HK-2 (cell line): ENCODE results near the gene FAM114A1.

ENCODE experiments used
- DNase-seq: peaks from one replicate; pipeline ENCODE4 v3.0.0-alpha.2; 2018; ENCODE audit not compliant: unreplicated experiment

FAM114A1 gene

DNA sequence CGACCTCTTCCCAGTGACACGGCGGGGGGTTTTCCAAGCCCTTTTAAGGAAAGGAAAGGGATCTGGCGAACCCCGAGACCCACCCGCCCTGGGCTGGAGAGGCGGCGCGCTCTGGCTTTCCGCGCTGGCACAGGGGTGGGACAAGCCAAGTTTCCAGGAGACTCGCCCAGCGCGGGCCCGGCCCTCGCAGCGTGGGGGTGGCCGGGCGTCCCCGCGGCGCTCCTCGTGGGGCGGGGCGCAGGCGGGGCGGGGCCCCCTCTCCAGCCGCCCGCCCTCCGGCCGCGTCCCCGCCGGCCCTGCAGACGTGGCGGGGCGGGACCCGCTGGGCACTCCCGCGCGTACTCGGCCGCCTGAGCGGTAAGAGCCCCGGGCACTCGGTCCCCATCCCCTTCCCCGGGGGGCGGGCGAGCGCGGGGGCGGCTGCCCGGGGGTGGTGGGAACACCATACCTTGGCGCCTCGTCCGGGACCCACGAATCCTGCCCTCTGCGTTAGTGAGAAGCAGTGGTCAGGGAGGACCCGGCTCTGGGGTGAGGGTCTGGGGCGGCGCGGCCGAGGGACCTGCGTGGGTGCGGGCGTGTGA, at the start of gene FAM114A1:
FAM114A1 (plus strand) TSS at position 329 of the 581 bp plus-strand sequence. CDS start 10,273 bp downstream, outside the sequence.
- DNase-seq, result peak; percentile 87

DNA sequence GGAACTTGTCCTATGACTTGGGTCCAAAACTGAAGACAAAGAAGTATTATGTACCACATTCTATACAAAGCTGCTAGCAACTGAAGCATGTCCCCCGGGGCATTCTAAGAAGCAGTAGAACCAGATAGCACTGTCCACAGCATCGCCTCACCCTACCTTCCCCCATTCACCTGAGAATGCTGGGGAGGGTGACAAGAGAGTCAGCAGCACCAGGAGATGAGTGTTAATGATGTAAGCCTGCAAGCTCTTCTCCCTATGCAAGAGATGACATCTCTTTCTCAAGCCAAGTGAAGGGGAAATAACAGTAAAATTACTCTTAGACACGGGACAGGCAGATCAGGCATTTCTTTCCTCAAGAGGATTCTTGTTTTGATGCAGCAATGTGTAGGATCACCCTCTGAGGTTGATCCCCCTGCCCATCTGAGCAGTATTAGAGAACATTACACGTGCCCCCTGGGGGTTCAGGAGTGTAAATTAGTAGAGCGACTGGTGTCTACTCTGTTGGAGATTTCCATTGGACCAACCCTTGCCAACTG, 49.1 kb upstream of the FAM114A1 start:
- DNase-seq, result no peak

DNA sequence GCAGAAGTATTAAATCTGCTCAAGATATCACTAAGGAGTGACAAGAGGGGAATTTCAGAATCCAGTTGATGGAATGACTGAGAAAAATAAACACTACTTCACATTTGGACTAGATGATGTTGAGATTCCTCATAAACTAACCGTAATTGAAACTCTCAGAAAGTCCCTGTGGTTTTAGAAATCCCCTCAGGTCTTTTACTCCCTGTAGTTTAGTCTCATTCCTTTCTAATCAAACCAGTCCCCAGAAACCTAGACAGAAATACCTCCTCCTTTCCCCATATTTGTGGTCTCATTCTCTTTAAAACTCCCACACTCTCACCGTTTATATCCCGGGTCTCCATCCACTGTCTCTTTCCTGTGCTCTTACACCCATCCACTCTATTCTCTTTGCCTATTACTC, 48.0 kb upstream of the FAM114A1 start:
- DNase-seq, result no peak

DNA sequence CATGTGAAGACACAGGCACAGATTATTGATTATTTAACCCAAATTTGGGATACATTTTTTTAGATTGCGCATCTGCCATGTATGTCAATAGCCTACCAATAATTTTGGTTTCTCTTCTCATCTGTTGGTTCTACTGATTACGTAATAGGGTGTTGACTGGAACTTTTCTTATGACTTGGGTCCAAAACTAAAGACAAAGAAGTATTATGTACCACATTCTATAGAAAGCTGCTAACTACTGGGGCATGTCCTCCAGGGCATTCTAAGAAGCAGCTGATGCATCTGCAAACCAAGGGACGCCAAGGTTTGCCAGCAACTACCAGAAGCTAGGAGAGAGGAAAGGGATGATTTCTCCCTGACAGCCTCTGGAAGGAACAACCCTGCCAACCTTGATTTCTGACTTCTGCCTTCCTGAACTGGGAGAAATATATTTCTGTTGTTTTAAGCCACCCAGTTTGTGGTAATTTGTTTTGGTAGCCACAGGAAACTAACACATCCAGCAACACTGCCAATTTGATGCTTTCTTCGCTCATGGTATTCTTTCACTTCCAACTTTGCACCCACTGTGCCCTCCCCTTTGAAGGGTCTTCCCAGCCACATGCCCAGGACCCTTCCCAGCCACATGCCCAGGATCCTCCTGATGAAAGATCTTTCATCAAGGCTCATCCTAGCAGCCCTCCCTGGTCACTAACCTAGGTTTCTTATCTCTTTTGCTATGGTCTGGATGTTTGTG, 47.1 kb upstream of the FAM114A1 start:
- DNase-seq, result no peak

DNA sequence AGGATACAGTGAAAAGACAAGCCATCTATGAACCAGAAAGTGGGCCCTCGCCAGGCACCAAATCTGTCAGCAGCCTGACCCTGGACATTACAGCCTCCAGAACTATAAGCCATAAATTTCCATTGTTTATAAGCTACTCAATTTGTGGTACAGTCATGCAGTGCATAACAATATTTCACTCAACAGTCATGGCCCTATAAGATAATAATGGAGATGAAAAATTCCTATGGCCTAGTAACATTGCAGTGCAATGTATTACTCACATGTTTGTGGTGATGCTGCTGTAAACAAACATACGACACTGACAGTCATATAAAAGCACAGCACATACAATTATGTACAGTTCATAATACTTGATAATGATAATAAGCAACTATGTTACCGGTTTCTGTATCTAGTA, 45.9 kb upstream of the FAM114A1 start:
- DNase-seq, result no peak

DNA sequence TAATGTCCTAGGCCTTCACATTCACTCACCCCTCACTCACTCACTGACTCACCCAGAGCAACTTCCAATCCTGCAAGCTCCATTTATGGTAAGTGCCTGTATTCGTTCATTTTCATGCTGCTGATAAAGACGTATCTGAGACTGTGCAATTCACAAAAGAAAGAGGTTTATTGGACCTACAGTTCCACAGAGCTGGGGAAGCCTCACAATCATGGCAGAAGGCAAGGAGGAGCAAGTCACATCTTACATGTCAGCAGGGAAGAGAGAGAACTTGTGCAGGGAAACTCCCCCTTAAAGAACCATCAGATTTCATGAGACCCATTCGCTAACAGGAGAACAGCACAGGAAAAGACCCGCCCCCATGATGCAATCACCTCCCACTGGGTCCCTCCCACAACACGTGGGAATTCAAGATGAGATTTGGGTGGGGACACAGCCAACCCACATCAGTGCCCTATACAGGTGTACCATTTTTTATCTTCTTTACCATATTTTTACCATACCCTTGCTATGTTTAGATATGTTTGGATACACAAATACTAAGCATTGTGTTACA, 44.8 kb upstream of the FAM114A1 start:
- DNase-seq, result no peak

DNA sequence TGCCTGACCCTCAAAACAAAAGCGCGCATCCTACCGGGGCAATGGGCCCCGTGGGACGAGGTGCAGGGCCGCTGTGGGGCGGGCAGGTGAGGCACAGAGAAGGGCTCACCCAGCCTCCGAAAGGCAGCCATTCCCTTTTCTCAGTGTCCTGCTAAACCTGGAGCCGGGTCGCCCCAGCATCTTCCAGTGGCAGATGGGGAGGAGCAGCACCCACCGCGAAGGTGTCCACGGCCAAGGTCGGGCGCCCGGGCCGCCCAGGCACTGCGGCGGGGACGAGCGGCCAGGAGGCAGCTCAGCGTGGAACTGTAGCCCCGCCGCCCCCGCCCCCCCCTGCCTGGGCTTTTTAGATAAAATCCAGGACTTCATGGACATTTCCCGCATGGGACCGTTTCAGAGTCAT, 43.8 kb upstream of the FAM114A1 start:
- no peak for DNase-seq

DNA sequence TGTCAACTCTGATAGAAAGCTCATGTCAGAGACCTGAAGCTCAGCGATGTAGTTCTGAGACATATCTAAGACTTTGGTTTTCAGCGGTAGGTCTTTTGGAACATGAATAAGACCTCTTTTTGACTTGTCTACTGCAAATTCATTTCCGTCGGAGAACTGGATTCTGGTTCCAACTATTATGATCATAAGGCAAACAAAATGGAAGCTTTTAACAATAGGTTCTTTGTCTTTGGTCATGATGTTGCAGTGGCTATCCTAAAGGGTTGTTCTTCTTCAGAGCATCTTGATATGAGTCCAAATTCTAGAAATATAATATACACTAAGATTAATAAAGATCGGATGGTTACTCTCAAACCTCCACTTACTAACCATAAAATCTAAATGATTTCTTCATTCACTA, 38.4 kb upstream of the FAM114A1 start:
- no peak for DNase-seq

DNA sequence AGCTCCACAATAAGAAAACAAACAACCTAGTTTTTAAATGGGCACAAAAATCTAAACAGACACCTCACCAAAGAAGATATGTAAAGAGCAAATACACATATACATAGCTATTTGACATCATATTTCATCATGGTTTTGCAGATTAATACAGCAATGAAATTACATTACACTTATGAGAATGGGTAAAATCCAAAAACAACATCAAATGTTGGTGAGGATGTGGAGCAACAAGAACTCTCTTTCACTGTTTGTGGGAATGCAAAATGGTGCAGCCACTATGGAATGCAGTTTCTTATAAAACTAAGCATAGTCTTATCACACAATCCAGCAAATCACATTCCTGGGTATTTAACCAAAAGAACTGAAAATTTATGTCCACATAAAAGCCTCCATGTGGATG, 36.0 kb upstream of the FAM114A1 start:
- DNase-seq, result no peak

DNA sequence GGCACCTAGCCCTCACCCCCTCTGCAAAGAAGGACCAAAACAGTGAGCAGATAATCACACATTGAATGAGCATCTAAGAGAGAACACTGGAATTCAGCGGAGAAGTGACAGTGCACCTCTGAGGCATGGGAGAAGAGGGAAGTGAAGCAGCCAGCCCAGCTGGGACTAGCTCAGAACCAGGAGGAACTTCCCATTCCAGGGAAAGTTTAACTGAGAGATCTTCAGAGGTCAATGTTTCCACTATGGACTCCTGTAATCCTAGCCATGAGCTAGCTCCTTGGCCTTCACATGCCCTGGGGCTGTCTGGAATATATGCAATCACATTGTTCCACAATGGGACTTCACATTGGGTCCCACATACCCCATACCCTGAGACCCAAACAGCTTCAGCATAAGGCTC, 35.4 kb upstream of the FAM114A1 start:
- DNase-seq, result no peak

DNA sequence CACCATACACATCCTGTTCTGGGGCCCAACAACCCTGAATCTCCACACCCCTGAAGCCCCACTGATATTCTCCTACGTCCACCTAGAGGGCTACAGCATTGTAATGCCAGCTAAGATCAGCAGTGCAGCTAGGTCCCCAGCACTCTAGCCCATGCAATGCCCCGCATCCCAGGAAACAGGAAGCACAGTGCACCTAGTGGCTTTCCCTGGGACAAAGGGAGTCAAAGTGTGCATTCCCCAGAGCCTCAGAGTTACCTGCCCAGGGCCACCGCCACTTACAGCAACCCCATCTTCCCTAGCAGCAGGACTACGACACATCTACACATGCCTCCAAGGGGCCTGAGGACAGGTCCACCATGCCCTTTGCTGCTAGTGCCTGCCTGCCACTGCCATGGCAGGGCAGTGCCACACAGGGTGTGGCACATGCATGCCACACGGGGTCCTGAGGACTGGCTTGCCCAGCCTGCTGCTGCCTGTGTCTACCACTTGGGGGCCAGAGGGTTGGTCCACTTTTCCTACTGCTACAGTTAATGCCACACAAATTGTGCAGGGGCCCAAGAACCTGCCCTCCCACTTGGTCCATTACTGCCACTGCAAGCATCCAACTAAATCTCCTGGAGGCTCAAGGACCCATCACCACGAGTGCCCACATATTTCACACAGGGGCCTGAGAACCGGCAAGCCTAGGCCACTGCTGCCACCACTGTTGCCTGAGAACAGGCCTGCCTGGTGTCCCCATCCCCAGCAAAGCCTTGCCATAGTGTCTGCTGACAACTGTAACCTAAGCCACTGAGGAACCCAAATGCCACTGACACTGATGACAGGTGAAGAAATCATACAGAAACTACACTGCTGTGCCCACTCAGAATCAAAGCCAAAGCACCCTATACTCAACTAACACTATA, 34.7 kb upstream of the FAM114A1 start:
- no peak for DNase-seq

DNA sequence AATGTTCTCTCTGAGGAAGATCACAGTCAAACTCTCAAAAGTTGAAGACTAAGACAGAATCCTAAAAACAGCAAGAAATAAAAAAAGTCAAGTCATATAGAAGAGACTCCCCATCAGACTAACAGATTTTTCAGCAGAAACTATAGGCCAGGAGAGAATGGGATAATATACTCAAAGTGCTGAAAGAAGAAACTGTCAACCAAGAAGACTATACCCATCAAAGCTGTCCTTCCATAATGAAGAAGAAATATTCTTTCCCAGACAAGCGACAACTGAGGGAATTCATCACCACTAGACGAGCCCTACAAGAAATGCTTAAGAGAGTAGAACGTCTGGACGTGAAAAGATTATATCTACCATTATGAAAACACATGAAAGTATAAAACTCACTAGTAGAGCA, 33.0 kb upstream of the FAM114A1 start:
- no peak for DNase-seq

DNA sequence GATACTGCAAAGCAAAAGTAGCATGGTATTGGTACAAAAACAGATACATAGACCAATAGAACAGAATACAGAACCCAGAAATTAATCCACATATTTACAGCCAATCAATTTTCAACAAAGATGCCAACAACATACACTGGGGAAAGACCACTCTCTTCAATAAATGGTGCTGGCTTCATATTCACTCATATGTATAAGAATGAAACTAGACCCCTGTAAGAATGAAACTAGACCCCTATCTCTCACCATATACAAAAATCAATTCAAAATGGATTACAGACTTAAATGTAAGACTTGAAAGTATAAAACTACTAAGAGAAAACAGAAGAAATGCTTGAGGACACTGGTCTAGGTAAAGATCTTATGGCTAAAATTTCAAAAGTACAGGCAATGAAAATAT, 30.3 kb upstream of the FAM114A1 start:
- DNase-seq, result no peak

DNA sequence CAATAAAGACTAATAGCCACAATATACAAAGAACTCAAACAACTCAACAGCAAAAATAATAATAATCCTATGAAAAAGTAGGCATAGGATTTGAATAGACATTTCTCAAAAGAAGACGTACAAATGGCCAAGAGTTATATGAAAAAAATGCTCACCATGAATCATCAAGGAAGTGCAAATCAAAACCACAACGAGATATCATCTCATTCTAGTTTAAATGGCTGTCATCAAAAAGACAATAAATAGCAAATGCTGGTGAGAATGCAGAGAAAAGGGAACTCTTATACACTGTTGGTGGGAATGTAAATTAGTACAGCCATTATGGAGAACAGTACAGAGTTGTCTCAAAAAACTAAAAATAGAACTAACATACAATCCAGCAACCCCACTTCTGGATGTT, 29.8 kb upstream of the FAM114A1 start:
- no peak for DNase-seq

DNA sequence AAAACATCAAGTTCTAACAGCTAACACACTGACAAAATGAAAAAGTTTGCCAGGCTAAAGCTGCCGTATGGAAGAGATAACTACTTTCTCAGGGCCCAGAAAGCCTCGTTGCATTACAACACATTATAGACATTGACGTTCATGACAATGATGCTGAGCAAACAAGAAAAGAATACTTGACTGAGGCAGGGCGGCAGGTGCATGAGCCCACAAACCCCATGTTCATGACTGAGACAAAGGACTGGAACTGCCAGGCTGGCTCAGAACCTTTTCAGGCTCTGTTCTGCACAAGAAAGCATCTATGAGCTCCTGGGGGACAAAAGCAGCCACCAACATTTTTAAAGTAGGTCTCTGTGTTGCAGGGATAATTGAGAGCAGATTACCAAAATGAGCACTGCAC, 24.6 kb upstream of the FAM114A1 start:
- DNase-seq, result no peak

DNA sequence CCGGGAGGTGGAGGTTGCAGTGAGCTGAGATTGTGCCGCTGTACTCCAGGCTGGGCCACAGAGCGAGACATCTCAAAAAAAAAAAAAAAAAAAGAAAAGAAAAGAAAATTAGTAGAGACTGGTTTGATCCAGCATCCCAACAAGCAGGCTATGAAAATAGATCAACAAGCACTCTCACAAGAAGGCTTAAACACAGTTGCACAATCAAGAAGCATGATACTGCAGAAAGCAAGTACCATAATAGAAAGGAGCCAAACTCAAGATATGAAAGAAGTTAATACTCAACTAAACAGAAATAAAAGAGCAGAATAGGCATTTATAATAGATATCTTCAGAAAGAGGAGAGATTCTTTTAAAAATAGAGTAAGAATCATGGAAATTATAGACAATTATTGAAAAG, 21.6 kb upstream of the FAM114A1 start:
- DNase-seq, result no peak

DNA sequence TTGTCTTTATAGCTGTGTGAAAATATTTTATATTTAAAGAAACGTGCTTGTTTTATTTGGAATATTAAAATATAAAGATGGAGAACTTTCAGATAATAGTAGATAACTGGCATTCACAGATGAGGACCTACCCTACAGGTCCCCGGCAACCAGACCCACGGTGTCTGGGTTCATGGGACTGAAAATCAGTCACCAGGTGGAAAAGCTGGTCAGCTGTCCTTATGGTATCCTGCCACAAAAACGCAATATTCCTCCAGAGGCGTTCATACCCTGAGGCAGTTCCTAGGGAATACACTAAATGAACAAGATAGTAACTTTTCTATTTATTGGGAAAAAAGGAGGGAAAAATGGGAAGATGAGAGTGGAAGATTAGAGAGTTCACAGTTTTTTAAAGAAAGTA, 12.1 kb upstream of the FAM114A1 start:
- no peak for DNase-seq

DNA sequence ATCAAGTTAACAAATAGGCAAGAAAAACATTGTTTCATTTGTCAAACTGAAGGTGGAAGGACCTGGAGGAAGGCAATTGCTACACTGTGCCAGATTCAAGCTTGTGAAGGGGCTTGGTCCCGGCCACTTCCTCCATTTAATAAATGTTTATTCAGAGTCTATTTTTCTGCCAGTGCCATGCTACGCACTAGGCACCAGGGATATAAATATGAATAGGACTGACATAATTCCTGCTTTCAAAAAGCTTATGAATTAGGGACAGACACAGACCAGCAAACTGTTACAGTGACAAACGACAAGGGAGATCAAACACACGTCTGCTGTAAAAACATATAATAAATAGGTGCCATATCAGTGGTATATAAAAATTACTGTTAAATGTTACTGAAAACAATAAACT, 11.6 kb upstream of the FAM114A1 start:
- DNase-seq, result no peak

DNA sequence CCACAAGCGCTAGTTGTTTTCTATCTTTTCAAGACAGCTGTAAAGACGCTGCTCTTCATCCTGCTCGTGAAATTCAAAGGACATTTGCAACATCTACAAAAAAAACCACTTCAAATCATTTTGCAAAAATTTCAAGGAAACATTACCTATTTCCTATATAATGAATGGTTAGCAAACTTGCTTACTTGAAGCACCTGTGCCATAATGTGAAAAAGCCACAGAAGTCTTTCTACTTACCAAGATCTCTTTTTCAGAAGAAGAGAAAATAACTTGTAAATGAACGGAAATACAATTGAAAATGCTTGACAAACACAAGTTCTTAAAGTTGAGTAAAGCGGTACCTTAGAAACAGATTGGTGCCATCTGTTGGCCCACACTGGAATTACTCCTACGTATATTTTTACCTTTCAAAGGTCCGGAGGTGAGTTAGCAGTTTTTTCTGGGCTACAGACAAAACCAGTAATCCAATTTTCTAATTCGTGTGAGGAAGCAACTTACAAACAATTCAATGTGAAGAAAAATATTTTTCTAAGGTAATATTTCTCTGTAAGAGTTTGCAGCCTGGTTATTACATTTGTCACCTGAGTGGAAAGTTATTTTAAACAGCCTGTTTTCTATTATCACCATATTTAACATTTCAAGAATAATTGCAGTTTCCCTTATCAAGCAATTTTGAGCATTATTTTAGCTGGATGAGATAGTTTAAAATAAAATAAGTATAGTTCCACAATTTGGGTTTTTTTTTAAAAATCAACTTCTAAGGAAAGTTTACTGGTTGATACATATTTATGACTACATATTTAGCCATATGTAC, 10.9 kb upstream of the FAM114A1 start, which contains the start of gene TLR6:
TLR6 (minus strand) TSS at position 294 of the 814 bp plus-strand sequence. CDS start 27,344 bp downstream, outside the sequence.
- peak; percentile 49 for DNase-seq

DNA sequence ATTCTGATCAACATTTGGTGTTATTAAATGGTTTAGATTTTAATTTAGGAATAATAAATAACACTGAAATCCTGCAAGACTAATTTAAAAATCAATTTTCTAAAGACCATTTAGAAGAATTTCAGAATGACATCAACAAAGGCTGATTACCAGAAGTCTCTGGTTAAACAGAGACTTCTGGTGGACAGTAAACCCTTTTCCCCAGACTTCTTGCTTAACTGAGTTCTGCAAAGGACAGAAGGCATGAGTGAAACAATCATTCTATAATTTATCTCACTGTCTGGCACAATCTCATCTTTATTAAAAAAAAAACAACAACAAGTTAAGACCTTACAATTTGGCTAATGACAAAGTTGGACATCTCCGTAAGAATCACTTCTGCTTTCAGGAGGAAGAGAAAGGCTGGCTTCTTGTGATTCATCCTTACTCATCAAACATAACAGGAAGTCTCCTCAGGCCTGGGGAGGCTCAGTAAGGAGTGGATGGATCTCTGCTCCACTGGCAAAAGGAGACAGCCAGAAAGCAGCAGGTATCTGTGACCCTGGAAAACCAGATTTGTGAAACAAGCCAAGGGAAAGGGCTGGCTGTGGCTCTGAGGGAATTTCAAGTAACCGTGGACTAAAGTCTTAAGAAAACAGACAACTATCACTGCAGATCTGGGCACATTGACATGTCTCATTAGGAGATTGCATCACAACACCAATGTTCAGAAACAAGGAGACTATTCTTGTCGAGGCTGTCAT, 10.1 kb upstream of the FAM114A1 start:
- peak; percentile 60 for DNase-seq

DNA sequence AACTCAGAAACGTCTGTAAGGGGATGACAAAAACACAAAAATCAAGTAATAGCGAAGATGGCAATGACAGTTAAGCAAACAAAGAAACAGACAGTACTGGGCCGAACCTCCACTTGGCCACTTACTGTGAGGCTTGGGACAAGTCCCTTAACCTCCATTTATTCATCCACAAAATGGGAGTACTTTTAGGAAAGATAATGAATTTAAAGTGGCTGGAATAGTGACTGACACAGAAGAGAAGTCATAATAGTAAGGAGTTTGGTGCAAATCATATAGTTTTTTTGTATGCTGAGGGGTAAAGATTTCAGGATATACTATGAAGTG, 9.5 kb upstream of the FAM114A1 start:
- no peak for DNase-seq
